ENCODE measurements around the gene E4F1.

The E4F1 gene

DNA sequence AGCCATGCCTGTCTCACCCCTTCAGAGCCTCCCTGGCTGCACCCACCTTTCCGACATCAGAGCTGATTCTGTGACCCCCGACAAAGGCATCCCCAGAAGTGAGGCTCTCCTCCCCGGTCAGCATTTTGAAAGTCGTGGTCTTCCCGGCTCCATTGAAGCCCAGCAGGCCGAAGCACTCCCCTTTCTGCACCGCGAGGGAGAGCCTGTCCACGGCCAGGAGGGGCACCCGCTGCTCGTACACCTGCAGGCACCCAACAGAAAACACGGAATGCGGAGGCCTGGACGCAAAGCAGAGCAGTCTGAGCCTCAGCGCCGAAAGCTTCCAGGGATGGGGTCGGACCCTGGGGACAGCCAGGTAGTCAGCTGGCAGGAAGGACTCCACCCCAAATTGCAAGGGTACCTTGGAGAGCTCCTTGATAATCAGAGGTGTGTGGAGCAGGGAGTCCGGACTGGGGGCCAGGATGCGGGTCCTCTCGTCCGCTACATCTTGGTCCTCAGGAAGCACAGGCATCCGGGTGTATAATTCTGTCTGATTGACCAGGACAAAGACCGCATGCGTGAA lies 57.7 kb downstream of the E4F1 start:
- H3K4me1 ChIP-seq: no peaks in the 10 kb centered on the region
- no peak overlapping the region for H2AFZ ChIP-seq
- no peak overlapping the region for H3K4me3 ChIP-seq (ENCODE audit: low read depth, low read length)
- no peak overlapping the region for H3K4me2 ChIP-seq (ENCODE audit: low read length)
- TF ChIP-seq, protein P1, sequence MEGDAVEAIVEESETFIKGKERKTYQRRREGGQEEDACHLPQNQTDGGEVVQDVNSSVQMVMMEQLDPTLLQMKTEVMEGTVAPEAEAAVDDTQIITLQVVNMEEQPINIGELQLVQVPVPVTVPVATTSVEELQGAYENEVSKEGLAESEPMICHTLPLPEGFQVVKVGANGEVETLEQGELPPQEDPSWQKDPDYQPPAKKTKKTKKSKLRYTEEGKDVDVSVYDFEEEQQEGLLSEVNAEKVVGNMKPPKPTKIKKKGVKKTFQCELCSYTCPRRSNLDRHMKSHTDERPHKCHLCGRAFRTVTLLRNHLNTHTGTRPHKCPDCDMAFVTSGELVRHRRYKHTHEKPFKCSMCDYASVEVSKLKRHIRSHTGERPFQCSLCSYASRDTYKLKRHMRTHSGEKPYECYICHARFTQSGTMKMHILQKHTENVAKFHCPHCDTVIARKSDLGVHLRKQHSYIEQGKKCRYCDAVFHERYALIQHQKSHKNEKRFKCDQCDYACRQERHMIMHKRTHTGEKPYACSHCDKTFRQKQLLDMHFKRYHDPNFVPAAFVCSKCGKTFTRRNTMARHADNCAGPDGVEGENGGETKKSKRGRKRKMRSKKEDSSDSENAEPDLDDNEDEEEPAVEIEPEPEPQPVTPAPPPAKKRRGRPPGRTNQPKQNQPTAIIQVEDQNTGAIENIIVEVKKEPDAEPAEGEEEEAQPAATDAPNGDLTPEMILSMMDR (IDR thresholded peaks at IDR 0.05): no peak
- no peaks in the 10 kb centered on the region for H3K36me3 ChIP-seq (ENCODE audit: control insufficient read depth, insufficient read depth, low read length)
- no peaks in the 10 kb centered on the region for H3K9me3 ChIP-seq (ENCODE audit: control insufficient read depth, low read length)
- no peaks in the 10 kb centered on the region for H3K79me2 ChIP-seq
- H3K27ac ChIP-seq: no peak overlapping the region
- no peaks in the 10 kb centered on the region for H3K27me3 ChIP-seq (ENCODE audit: control insufficient read depth, insufficient read depth, low read length)
- H3K9ac ChIP-seq: no peak overlapping the region

GRCh38 chr16:2282262-2282661 lies 58.9 kb downstream of the E4F1 start:
- Histone ChIP-seq H3K79me2 (no peaks in the 10 kb centered on the region), H3K4me2 (ENCODE audit: low read length) (no peak overlapping the region), H3K9ac (no peak overlapping the region), H3K9me3 (ENCODE audit: control insufficient read depth, low read length) (no peaks in the 10 kb centered on the region), H3K27me3 (ENCODE audit: control insufficient read depth, insufficient read depth, low read length) (no peaks in the 10 kb centered on the region), H3K36me3 (ENCODE audit: control insufficient read depth, insufficient read depth, low read length) (no peaks in the 10 kb centered on the region), H2AFZ (no peak overlapping the region), H3K27ac (no peak overlapping the region), H3K4me1 (no peaks in the 10 kb centered on the region), H3K4me3 (ENCODE audit: low read depth, low read length) (no peak overlapping the region)
- TF ChIP-seq, protein P1 (IDR thresholded peaks at IDR 0.05): no peak

DNA sequence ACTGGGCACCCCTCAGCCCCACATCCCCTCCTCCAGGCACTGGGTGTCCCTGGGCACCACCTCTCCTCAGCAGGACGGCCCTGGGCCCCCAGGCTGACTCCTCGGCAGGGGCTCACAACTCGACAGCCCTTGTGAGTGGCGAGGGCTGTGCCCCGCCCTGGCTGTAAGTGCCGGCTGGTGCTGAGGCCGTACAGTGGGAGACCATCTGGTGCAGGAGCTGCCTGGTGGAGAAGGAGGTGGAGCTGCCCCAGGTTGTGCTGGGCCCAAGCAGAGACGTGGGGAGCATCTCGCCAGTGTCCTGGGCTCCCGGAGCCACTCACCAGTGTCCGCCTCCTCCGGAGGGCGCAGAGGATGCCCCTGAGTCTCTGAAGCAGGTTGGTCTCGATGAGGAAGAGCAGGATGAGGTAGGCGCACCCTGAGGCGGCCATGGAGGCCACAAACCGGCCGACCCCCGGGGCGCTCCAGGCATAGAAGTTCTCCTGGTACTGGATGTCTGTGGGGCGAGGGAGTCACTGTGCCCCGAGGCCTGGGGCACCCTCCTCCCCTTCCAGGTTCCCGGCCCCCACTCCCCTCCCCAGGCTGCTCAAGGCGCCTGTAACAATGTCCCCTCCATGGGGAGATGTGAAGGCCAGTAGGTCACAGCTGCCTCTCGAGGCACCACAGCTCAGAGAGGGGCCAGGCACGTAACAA lies 59.6 kb downstream of the E4F1 start:
- no peak overlapping the region for H3K4me3 ChIP-seq (ENCODE audit: low read depth, low read length)
- H3K9ac ChIP-seq: no peak overlapping the region
- no peaks in the 10 kb centered on the region for H3K36me3 ChIP-seq (ENCODE audit: control insufficient read depth, insufficient read depth, low read length)
- H3K79me2 ChIP-seq: no peaks in the 10 kb centered on the region
- no peaks in the 10 kb centered on the region for H3K4me1 ChIP-seq
- H2AFZ ChIP-seq: no peak overlapping the region
- no peak overlapping the region for H3K4me2 ChIP-seq (ENCODE audit: low read length)
- no peaks in the 10 kb centered on the region for H3K9me3 ChIP-seq (ENCODE audit: control insufficient read depth, low read length)
- no peaks in the 10 kb centered on the region for H3K27me3 ChIP-seq (ENCODE audit: control insufficient read depth, insufficient read depth, low read length)
- TF ChIP-seq, protein P1 (IDR thresholded peaks at IDR 0.05): no peak
- H3K27ac ChIP-seq: no peak overlapping the region

DNA sequence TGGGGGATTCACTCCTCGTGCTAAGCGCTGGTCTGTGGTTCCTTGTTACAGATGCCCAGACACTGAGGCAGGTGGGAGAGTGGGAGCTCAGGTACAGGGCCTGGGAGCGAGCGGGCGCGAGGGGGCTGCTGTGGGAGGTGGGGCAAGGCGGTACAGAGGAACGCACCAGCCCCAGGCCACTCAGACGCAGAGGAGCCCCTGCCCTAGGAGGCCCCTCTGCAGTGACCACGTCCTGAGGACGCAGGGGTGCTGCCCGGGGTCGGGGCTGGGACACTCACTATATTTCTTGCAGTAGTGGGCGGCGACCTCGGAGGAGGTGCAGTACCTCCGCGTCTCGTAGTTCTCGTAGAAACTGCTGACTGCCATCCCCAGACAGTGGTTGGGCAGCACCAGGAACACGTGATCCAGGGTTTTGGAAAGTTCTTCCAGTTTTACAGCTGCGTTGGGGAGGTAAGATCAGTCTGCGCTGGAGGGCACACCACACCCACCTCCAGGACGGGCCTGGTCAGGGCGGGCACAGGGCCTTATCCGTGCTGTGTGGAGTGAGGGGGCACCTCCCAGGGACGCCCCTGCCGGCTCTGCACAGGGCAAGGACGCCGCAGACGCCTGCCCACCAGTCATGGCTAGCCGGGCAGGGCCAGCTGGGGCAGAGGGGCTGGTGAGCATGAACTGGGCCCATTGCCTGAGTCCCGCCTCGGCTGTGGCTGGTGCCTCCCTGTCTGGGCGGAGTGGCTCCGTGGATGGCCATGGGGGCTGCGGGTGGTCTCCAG lies 60.8 kb downstream of the E4F1 start:
- H3K4me3 ChIP-seq (ENCODE audit: low read depth, low read length): no peak overlapping the region
- H3K36me3 ChIP-seq (ENCODE audit: control insufficient read depth, insufficient read depth, low read length): no peaks in the 10 kb centered on the region
- H2AFZ ChIP-seq: no peak overlapping the region
- TF ChIP-seq, protein P1 (IDR thresholded peaks at IDR 0.05): no peak
- H3K27me3 ChIP-seq (ENCODE audit: control insufficient read depth, insufficient read depth, low read length): no peaks in the 10 kb centered on the region
- H3K9me3 ChIP-seq (ENCODE audit: control insufficient read depth, low read length): no peaks in the 10 kb centered on the region
- H3K79me2 ChIP-seq: no peaks in the 10 kb centered on the region
- no peak overlapping the region for H3K4me2 ChIP-seq (ENCODE audit: low read length)
- H3K9ac ChIP-seq: no peak overlapping the region
- H3K27ac ChIP-seq: no peak overlapping the region
- H3K4me1 ChIP-seq: no peaks in the 10 kb centered on the region

Data from parathyroid adenoma (tissue), 2 donors.